Measurements from ENCODE around the gene CRIM1. TPM values are rescaled to one million over a fixed set of nuclear protein-coding genes. Genes with fewer than 3 reads are reported as not detected.
A peak's percentile ranks its signal among the peaks of the same experiment; 100 is the strongest.

Gene CRIM1
- total RNA-seq, 4 donors from 2014 or later, result 93.2 to 194 (median 119) TPM

DNA sequence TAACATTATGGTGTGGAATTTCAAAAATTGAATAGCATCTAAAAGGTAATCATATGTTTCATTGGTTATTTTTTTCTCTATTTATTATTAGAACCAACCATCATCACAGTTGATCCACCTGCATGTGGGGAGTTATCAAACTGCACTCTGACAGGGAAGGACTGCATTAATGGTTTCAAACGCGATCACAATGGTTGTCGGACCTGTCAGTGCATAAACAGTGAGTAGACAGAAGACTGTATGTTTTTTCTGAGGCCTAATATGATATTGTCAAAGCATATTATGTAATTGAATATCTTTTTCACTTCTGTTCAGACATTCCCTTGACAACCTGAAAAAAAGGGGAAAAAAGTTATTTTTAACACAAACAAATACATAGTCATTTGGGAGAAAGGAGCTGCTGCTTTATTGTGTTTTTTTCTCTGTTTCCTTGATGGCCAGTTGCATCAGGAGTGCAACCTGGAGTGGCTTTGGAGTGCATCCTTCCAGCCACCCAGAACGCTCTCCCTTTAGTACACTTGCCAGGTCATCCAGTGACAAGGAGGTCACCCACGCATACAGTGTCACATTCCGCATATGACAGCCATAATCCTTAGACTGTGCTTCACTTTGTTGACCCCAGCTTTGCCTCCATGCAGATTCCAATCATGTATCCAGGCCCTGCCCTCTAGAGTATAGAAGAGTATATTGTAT lies 143.7 kb downstream of the CRIM1 start:
- H3K4me3 ChIP-seq, result no peak overlapping the region
- H3K36me3 ChIP-seq, result peaks cover 3 to 50% of the 10 kb centered on the region in 2 donors
- H3K9me3 ChIP-seq, result no peaks in the 10 kb centered on the region
- H3K4me1 ChIP-seq, result peaks cover 32 to 35% of the 10 kb centered on the region in 2 donors
- TF ChIP-seq, protein P1, sequence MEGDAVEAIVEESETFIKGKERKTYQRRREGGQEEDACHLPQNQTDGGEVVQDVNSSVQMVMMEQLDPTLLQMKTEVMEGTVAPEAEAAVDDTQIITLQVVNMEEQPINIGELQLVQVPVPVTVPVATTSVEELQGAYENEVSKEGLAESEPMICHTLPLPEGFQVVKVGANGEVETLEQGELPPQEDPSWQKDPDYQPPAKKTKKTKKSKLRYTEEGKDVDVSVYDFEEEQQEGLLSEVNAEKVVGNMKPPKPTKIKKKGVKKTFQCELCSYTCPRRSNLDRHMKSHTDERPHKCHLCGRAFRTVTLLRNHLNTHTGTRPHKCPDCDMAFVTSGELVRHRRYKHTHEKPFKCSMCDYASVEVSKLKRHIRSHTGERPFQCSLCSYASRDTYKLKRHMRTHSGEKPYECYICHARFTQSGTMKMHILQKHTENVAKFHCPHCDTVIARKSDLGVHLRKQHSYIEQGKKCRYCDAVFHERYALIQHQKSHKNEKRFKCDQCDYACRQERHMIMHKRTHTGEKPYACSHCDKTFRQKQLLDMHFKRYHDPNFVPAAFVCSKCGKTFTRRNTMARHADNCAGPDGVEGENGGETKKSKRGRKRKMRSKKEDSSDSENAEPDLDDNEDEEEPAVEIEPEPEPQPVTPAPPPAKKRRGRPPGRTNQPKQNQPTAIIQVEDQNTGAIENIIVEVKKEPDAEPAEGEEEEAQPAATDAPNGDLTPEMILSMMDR (IDR thresholded peaks at IDR 0.05 in 4 of 5, conservative IDR thresholded peaks at IDR 0.05 in 1 of 5), result no peak
- TF ChIP-seq POLR2A (IDR thresholded peaks at IDR 0.05), result no peak
- in situ Hi-C loops (cut with MboI; ENCODE audit: low sequenced_read_pairs in 4 of 4), result no loop called here
- ATAC-seq (no peak), DNase-seq (no peak)
- intact Hi-C loops (cut with DNase I; ENCODE audit: low total_unique reads), result no loop called here
- peak overlapping the region in 2 of 4 donors; percentile 42 to 51 for H3K27ac ChIP-seq
- no peaks in the 10 kb centered on the region for H3K27me3 ChIP-seq

DNA sequence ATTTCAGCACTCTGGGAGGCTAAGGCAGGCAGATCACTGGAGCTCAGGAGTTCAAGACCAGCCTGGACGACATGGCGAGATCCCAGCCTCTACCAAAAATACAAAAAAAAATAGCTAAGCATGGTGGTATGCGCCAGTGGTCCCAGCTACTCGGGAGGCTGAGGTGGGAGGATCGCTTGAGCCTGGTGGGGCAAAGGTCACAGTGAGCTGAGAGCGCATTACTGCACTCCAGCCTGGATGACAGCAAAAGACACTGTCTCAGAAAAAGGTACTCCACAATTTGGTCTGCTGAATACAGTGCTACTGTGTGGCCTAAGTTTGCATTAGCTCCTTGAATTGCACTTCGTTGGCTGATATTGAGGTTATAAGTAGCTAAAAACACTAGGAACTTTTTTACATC lies 144.5 kb downstream of the CRIM1 start:
- in situ Hi-C loops (cut with MboI; ENCODE audit: low sequenced_read_pairs in 4 of 4) (loop anchor here (10.0 kb wide), 1 partner anchor 145 kb away; the partner anchor contains the start of gene CRIM1 (in 4 of the 4)), intact Hi-C loops (cut with DNase I; ENCODE audit: low total_unique reads) (no loop called here)
- H3K36me3 ChIP-seq, result peaks cover 3 to 55% of the 10 kb centered on the region in 2 donors
- H3K4me1 ChIP-seq, result peaks cover 28 to 32% of the 10 kb centered on the region in 2 donors
- H3K4me3 ChIP-seq, result no peak overlapping the region
- no peak for DNase-seq
- no peaks in the 10 kb centered on the region for H3K27me3 ChIP-seq
- no peaks in the 10 kb centered on the region for H3K9me3 ChIP-seq
- H3K27ac ChIP-seq, result no peak overlapping the region
- no peak for TF ChIP-seq POLR2A (IDR thresholded peaks at IDR 0.05)
- TF ChIP-seq, protein P1 (IDR thresholded peaks at IDR 0.05 in 4 of 5, conservative IDR thresholded peaks at IDR 0.05 in 1 of 5), result no peak
- ATAC-seq, result no peak

DNA sequence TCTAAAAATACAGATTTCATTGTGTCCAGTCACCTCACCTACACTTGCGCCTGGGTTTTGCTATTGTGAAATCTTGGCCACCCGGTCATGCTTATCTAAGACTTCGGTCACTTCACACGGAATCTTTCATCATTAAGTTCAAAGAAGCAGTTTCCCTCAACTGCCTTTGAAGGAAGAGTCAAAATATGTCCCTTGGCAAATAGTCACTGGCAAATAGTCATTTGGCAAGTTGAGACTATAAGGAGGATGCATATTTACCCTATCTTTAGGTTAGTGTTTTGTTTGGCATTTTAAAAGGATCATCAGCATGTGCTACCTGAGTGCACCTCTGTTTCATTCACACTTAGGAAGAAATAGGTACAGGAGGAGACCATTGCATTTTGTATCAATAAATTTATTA lies 146.5 kb downstream of the CRIM1 start:
- TF ChIP-seq, protein P1 (IDR thresholded peaks at IDR 0.05 in 4 of 5, conservative IDR thresholded peaks at IDR 0.05 in 1 of 5), result no peak
- no peak for TF ChIP-seq POLR2A (IDR thresholded peaks at IDR 0.05)
- intact Hi-C loops (cut with DNase I; ENCODE audit: low total_unique reads), result no loop called here
- in situ Hi-C loops (cut with MboI; ENCODE audit: low sequenced_read_pairs in 4 of 4), result loop anchor here (10.0 kb wide), 1 partner anchor 147 kb away; the partner anchor contains the start of gene CRIM1 (in 4 of the 4)

DNA sequence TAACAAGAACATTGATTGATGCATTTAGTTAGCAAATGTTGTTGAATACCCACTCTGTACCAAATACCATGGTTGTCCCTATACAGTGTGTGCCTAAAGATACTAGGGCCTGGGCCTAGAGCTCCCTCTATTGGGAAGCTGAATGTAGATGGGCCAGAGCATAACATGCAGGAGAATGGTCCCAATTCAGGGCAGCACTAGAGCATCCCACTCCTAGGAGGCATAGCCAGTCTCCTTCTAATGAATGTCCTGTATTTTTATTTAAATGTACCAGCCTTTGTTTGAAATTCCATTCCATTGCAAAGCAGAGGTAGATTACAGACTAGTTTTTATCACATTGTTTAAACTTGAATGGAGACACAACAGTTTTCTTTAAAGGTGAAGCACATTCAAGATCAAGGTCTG lies 151.8 kb downstream of the CRIM1 start:
- Histone ChIP-seq H3K36me3 (peaks cover 0 to 51% of the 10 kb centered on the region in 2 donors), H3K4me3 (no peak overlapping the region), H3K4me1 (peaks cover 0 to 8% of the 10 kb centered on the region in 2 donors), H3K27me3 (no peaks in the 10 kb centered on the region), H3K27ac (no peak overlapping the region), H3K9me3 (no peaks in the 10 kb centered on the region)
- ATAC-seq (peak; percentile 74 to 75), DNase-seq (no peak)
- TF ChIP-seq, protein P1 (IDR thresholded peaks at IDR 0.05 in 4 of 5, conservative IDR thresholded peaks at IDR 0.05 in 1 of 5), result peak; percentile 30 to 74 (median 41)
- no peak for TF ChIP-seq POLR2A (IDR thresholded peaks at IDR 0.05)
- intact Hi-C loops (cut with DNase I; ENCODE audit: low total_unique reads) (no loop called here), in situ Hi-C loops (cut with MboI; ENCODE audit: low sequenced_read_pairs in 4 of 4) (loop anchor here (10.0 kb wide), 1 partner anchor 153 kb away; the partner anchor contains the start of gene CRIM1 (in 4 of the 4))

More for the DNA sequence above, 146.5 kb downstream of the CRIM1 start:
- Histone ChIP-seq H3K4me1 (peaks cover 13 to 15% of the 10 kb centered on the region in 2 donors), H3K27me3 (no peaks in the 10 kb centered on the region), H3K9me3 (no peaks in the 10 kb centered on the region), H3K4me3 (no peak overlapping the region), H3K36me3 (peaks cover 3 to 64% of the 10 kb centered on the region in 2 donors), H3K27ac (peak overlapping the region in 1 of 4 donors; percentile 15)
- ATAC-seq (no peak), DNase-seq (no peak)
